Right lobe of liver (tissue), 6 donors: ENCODE results near the gene ZNF621. TPM values are rescaled to one million over a fixed set of nuclear protein-coding genes. Genes with fewer than 3 reads are reported as not detected.

Source experiments
- ATAC-seq, 4 donors: fragments of 200-7000 bp; cut with Tn5 transposase; one replicate each; pipeline ENCODE4 v1.9.1; 2020; ENCODE audit warnings: mild to moderate bottlenecking in 4 of 4, moderate library complexity in 4 of 4
- DNase-seq, 3 donors: peaks; one replicate each; pipeline ENCODE4 v3.0.0-alpha.2; 2020
- H3K27ac ChIP-seq, 3 donors: fragments of 200-600 bp; one replicate each; pipeline ENCODE4 v1.8.0; 2022
- H3K27me3 ChIP-seq, 2 donors: fragments of 200-600 bp; one replicate each; pipeline ENCODE4 v1.8.0; 2022
- H3K36me3 ChIP-seq, 4 donors: fragments of 200-600 bp; sonication (generic) in 1 of 4; one replicate each; pipeline versions ENCODE4 v1.5.1 to v1.8.0; 2017 to 2022; ENCODE audit warnings: control low read depth in 1 of 4
- H3K4me1 ChIP-seq, 4 donors: fragments of 200-600 bp; sonication (generic) in 1 of 4; one replicate each; pipeline versions ENCODE4 v1.5.1 to v1.8.0; 2017 to 2022; ENCODE audit warnings: control low read depth in 1 of 4
- H3K4me3 ChIP-seq, 3 donors: fragments of 200-600 bp; one replicate each; pipeline ENCODE4 v1.8.0; 2022
- H3K9me3 ChIP-seq, 4 donors: fragments of 200-600 bp; sonication (generic) in 1 of 4; one replicate each; pipeline versions ENCODE4 v1.5.1 to v1.8.0; 2017 to 2022; ENCODE audit warnings: control low read depth in 1 of 4
- POLR2A ChIP-seq: fragments of 450-650 bp; IDR thresholded peaks from one replicate; pipeline ENCODE4 v1.6.1; 2017; ENCODE audit warnings: antibody characterized with exemption, mild to moderate bottlenecking
- WGBS: methylation state at CpG from one replicate; pipeline ENCODE4 v1.1.6; 2018; ENCODE audit warnings: low coverage, low lambda C conversion rate; ENCODE audit not compliant: insufficient coverage; ENCODE audit errors: missing lambda C conversion rate; 5-methylcytosine and 5-hydroxymethylcytosine counted together
- intact Hi-C, 2 donors: fragments of 100-400 bp; cut with DNase I; formaldehyde crosslinking; loops; one replicate each; pipeline versions ENCODE4 v1.11.2 to v1.14.1; 2022
- total RNA-seq, 6 experiments: library from RNA; depleted of rRNA in 2 of 6; stranded (reverse); fragments of >200 nt in 2 of 6; fragmentation: NEBNext Ultra II Directional in 3 of 6; extraction: Animal tissue kit (Norgen Biotek cat#: 25700) in 3 of 6; gene quantifications; one replicate each; pipeline versions ENCODE4 v1.1.0 to v1.2.4, GENCODE V29; 2016 to 2023
- TF ChIP-seq, protein P1 (sequence below), 4 donors: fragments of 200-600 bp in 3 of 4; fragments of 450-650 bp in 1 of 4; IDR thresholded peaks; one replicate each; pipeline versions ENCODE4 v1.5.1 to v1.8.0; 2016 to 2022; ENCODE audit warnings: antibody characterized with exemption in 4 of 4, mild to moderate bottlenecking in 2 of 4
- donor health status: DM: no; HTN: yes; CAD: no.
- donor health status: DM: no; HTN: no; CAD: no.
- donor health status: DM: no; HTN: no; CAD: no.
- donor health status: DM: no; HTN: yes; CAD: no.
- donor health status: DM: no; HTN: yes; CAD: no.

Gene ZNF621
- total RNA-seq, 6 experiments from 2014 or later, result 4.9 to 11.1 (median 7.8) TPM

DNA sequence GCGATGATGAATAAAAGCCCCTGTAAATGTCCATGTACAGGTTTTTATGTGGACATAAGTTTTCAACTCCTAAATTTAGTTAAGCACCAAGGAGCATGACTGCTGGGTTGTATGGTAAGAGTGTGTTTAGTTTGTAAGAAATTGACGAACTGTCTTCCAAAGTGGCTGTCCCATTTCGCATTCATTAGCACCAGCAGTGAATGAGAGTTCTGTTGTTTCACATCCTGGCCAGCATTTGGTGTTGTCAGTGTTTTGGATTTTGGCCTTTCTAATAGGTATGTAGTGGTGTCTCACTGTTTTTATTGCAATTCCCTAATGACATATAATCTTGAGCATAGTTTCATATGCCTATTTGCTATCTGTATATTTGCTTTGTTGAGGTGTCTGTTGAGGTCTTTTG lies 3.7 kb downstream of the ZNF621 start:
- Histone ChIP-seq H3K4me3 (no peak overlapping the region), H3K4me1 (no peaks in the 10 kb centered on the region), H3K27ac (no peak overlapping the region), H3K9me3 (peaks cover 0 to 6% (median 0%) of the 10 kb centered on the region in 4 donors), H3K27me3 (no peaks in the 10 kb centered on the region), H3K36me3 (peaks cover 0 to 42% (median 16%) of the 10 kb centered on the region in 4 donors)
- DNase-seq (no peak), ATAC-seq (no peak)
- intact Hi-C loops, result no loop called here
- WGBS, result 96% methylated on average over 3 of the region's 3 CpGs
- TF ChIP-seq, protein P1, sequence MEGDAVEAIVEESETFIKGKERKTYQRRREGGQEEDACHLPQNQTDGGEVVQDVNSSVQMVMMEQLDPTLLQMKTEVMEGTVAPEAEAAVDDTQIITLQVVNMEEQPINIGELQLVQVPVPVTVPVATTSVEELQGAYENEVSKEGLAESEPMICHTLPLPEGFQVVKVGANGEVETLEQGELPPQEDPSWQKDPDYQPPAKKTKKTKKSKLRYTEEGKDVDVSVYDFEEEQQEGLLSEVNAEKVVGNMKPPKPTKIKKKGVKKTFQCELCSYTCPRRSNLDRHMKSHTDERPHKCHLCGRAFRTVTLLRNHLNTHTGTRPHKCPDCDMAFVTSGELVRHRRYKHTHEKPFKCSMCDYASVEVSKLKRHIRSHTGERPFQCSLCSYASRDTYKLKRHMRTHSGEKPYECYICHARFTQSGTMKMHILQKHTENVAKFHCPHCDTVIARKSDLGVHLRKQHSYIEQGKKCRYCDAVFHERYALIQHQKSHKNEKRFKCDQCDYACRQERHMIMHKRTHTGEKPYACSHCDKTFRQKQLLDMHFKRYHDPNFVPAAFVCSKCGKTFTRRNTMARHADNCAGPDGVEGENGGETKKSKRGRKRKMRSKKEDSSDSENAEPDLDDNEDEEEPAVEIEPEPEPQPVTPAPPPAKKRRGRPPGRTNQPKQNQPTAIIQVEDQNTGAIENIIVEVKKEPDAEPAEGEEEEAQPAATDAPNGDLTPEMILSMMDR (IDR thresholded peaks at IDR 0.05), result no peak
- TF ChIP-seq POLR2A, result no peak

DNA sequence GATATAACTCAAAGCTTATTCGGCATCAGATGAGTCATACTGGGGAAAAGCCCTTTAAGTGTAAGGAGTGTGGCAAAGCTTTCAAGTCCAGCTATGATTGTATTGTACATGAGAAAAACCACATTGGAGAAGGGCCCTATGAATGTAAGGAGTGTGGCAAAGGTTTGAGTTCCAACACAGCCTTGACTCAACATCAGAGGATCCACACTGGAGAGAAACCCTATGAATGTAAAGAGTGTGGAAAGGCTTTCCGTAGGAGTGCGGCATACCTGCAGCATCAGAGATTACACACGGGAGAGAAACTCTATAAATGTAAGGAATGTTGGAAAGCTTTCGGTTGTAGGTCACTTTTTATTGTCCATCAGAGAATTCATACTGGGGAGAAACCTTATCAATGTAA lies 7.5 kb downstream of the ZNF621 start:
- no peak for ATAC-seq
- Histone ChIP-seq H3K36me3 (peaks cover 0 to 42% (median 20%) of the 10 kb centered on the region in 4 donors), H3K9me3 (peaks cover 0 to 6% (median 0%) of the 10 kb centered on the region in 4 donors), H3K27me3 (no peaks in the 10 kb centered on the region), H3K27ac (no peak overlapping the region), H3K4me3 (no peak overlapping the region), H3K4me1 (no peaks in the 10 kb centered on the region)
- WGBS, result 97% methylated on average over 3 of the region's 5 CpGs
- DNase-seq, result no peak
- intact Hi-C loops, result no loop called here
- TF ChIP-seq POLR2A, result no peak
- TF ChIP-seq, protein P1 (IDR thresholded peaks at IDR 0.05), result no peak

DNA sequence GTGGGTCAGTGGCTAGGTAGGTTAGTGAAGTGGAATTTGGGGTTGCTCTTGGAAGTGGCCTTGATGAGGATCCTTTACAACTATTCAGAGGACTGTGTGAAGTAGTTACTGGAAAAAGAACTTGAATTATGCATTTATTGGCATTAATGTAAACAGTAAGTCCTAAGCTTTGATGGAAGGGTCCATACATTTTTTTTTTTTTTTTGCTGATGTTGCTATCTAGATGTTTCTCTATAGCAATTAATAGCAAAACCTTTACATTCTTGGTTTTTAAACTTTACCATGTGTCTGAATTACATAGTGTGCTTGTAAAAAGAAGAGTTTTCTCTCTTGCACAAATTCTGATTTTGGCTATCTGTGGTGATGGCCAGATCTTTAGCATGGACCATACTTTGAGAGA lies 9.5 kb downstream of the ZNF621 start:
- peaks cover 0 to 34% (median 17%) of the 10 kb centered on the region in 4 donors for H3K36me3 ChIP-seq
- H3K4me3 ChIP-seq, result no peak overlapping the region
- DNase-seq (no peak), ATAC-seq (no peak)
- TF ChIP-seq POLR2A, result no peak
- TF ChIP-seq, protein P1 (IDR thresholded peaks at IDR 0.05), result no peak
- no peaks in the 10 kb centered on the region for H3K4me1 ChIP-seq
- no peaks in the 10 kb centered on the region for H3K27me3 ChIP-seq
- peaks cover 0 to 7% (median 3%) of the 10 kb centered on the region in 4 donors for H3K9me3 ChIP-seq
- H3K27ac ChIP-seq, result no peak overlapping the region
- intact Hi-C loops, result no loop called here

DNA sequence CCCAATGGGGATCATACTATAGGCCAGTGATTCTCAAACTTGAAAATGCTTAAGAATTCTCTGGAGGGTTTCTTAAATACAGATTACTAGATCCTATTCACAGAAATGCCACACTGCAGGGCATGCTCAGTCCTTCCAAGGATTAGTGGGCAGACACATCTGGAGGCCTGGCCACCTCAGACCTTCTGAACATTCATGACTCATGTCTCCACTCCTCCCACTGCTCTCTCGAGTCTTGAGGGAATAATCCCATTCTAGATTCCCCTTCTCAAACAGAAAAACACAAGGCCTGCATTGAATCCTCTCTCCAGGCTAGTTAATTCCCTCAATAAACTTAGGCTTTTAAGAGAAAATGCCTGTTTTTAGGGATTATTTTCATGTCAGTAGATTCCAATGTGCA lies 22.1 kb downstream of the ZNF621 start:
- intact Hi-C loops, result no loop called here
- no peak overlapping the region for H3K4me3 ChIP-seq

More for the DNA sequence above, 22.1 kb downstream of the ZNF621 start:
- no peaks in the 10 kb centered on the region for H3K9me3 ChIP-seq
- no peak for ATAC-seq
- WGBS, result 71% methylated on average over 1 of the region's 1 CpG
- no peaks in the 10 kb centered on the region for H3K36me3 ChIP-seq
- DNase-seq, result no peak
- no peak overlapping the region for H3K27ac ChIP-seq
- TF ChIP-seq, protein P1 (IDR thresholded peaks at IDR 0.05), result no peak
- TF ChIP-seq POLR2A, result no peak
- H3K4me1 ChIP-seq, result no peaks in the 10 kb centered on the region
- H3K27me3 ChIP-seq, result no peaks in the 10 kb centered on the region
